Measurements from ENCODE around the gene ZNF793.

- TF ChIP-seq CTCF (IDR thresholded peaks at IDR 0.05) (no peak), POLR2A (IDR thresholded peaks at IDR 0.05) (no peak)
Measured at GRCh38 chr19:37519890-37520289, 13.2 kb downstream of the ZNF793 start.

All from Peyer's patch (tissue), 4 donors.